ENCODE results near the gene CYFIP2. TPM values are rescaled to one million over a fixed set of nuclear protein-coding genes. Genes with fewer than 3 reads are reported as not detected.

Gene CYFIP2
- total RNA-seq, 4 donors from 2014 or later, result 46.5 to 155 (median 57.2) TPM

DNA sequence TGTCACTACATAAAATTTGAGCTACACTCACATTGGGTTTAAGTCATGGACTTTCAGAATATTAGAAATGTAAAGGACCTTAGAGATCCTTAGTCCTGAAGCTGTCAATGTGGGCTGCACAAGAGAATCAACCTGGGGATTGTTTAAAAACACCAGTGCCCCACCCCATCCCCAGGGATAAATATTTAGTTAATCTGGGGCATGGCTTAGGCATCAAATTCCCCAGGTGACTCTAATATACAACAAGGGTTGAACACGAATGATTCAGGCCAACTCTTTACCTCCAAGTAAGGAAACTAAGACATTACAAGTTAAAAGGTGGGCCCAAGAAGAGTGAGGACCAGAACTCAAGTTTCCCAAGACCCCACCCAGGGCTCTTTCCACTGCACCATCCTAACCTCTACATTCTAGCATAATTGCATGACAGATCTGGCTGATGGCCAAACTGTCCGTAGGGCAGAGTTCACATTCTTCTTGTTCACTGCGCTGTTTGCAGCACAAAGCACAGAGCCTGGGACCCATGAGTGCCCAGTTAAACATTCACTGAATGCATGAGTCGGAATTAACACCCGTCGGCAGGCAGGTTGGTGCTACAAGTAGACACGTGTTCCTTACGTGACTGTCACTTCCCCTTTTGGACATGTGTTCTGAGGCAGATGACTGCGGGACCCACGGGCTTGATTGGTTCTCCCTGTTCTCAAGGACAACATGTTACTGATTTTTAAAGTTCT is 25.2 kb downstream of the CYFIP2 start:
- Histone ChIP-seq H3K27me3 (no peaks in the 10 kb centered on the region), H3K27ac (peak overlapping the region in 2 of 4 donors; percentile 30 to 53), H3K36me3 (peaks cover 0 to 5% (median 0%) of the 10 kb centered on the region in 3 donors), H3K4me3 (no peak overlapping the region), H3K9me3 (no peaks in the 10 kb centered on the region), H3K4me1 (peaks cover 0 to 12% (median 4%) of the 10 kb centered on the region in 4 donors)
- no peak for TF ChIP-seq POLR2A (IDR thresholded peaks at IDR 0.05)
- TF ChIP-seq, protein P1, sequence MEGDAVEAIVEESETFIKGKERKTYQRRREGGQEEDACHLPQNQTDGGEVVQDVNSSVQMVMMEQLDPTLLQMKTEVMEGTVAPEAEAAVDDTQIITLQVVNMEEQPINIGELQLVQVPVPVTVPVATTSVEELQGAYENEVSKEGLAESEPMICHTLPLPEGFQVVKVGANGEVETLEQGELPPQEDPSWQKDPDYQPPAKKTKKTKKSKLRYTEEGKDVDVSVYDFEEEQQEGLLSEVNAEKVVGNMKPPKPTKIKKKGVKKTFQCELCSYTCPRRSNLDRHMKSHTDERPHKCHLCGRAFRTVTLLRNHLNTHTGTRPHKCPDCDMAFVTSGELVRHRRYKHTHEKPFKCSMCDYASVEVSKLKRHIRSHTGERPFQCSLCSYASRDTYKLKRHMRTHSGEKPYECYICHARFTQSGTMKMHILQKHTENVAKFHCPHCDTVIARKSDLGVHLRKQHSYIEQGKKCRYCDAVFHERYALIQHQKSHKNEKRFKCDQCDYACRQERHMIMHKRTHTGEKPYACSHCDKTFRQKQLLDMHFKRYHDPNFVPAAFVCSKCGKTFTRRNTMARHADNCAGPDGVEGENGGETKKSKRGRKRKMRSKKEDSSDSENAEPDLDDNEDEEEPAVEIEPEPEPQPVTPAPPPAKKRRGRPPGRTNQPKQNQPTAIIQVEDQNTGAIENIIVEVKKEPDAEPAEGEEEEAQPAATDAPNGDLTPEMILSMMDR (IDR thresholded peaks at IDR 0.05), result no peak
- DNase-seq, result peak; percentile 77 to 90 (median 81)

GRCh38 chr5:157292599-157292998 is 26.7 kb downstream of the CYFIP2 start:
- no peak overlapping the region for H3K4me3 ChIP-seq
- H3K36me3 ChIP-seq, result no peaks in the 10 kb centered on the region
- H3K9me3 ChIP-seq, result no peaks in the 10 kb centered on the region
- no peak for DNase-seq
- TF ChIP-seq POLR2A (IDR thresholded peaks at IDR 0.05), result no peak
- TF ChIP-seq, protein P1 (IDR thresholded peaks at IDR 0.05), result no peak
- H3K4me1 ChIP-seq, result peaks cover 0 to 12% (median 4%) of the 10 kb centered on the region in 4 donors
- no peaks in the 10 kb centered on the region for H3K27me3 ChIP-seq
- no peak overlapping the region for H3K27ac ChIP-seq

DNA sequence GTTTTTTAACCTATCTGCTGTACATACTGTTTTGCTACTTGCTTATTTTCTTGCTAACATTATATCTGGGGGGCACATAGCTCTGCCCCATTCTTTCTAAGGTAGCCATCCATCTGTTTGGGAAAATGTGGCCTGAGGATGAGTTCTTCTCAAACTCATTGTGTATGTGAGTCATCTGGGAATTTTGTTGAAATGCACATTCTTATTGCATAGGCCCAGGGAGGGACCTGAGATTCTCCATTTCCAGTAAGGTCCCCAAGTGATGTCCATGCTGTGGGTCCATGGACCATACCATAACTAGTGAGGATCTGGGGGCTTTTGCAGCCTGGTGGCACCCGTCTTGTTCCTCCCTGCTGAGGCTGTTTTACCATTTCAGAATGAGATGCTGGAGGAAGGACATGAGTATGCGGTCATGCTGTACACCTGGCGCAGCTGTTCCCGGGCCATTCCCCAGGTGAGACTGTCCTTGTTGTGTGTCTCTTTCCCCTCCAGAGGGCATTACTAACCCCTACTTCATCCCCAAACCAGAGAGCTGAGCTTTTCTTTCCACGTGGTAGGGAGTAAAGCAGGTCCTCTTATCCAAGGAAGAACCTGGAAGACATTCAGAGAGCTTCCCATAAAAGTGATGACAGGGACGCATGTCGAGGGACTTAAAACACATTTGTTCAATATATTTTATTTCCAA is 28.6 kb downstream of the CYFIP2 start:
- Histone ChIP-seq H3K4me3 (no peak overlapping the region), H3K27me3 (no peaks in the 10 kb centered on the region), H3K9me3 (no peaks in the 10 kb centered on the region), H3K27ac (no peak overlapping the region), H3K36me3 (no peaks in the 10 kb centered on the region), H3K4me1 (peaks cover 0 to 12% (median 4%) of the 10 kb centered on the region in 4 donors)
- DNase-seq, result no peak
- TF ChIP-seq POLR2A (IDR thresholded peaks at IDR 0.05), result no peak
- TF ChIP-seq, protein P1 (IDR thresholded peaks at IDR 0.05), result no peak

DNA sequence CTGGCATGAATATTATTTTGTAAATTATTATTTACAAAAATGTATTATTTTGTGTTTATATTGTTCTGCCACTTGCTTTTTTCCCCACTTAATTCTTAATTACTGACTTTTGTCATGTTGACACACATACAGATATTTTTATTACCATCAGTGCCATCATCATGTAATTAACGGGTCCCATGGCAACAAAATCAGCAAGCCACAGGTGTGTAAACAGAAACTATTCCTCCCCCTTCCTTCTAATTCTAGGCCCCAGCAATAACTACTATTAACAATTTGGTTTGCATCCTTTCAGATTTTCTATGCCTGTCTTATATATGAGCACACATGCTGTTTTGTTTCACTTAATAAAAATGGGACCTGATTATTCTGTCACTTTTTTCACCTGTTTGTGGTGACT is 29.3 kb downstream of the CYFIP2 start:
- no peaks in the 10 kb centered on the region for H3K36me3 ChIP-seq
- no peak for TF ChIP-seq POLR2A (IDR thresholded peaks at IDR 0.05)
- TF ChIP-seq, protein P1 (IDR thresholded peaks at IDR 0.05), result no peak
- no peak overlapping the region for H3K27ac ChIP-seq
- no peaks in the 10 kb centered on the region for H3K9me3 ChIP-seq
- H3K4me1 ChIP-seq, result peaks cover 0 to 12% (median 4%) of the 10 kb centered on the region in 4 donors
- DNase-seq, result no peak
- no peaks in the 10 kb centered on the region for H3K27me3 ChIP-seq
- no peak overlapping the region for H3K4me3 ChIP-seq

DNA sequence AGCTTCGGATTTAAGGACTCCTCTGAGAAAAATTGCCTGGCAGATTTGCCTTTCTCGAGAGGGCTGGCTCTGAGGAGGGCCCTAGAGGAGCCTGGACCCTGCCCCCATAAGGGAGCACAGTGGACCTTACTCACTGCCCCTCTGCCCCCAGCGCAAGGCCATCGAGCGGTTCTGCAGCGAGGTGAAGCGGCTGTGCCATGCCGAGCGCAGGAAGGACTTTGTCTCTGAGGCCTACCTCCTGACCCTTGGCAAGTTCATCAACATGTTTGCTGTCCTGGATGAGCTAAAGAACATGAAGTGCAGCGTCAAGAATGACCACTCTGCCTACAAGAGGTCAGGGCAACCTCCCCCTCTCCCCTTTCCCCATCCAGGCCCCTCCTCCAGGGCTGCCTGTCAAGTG is 34.6 kb downstream of the CYFIP2 start:
- no peaks in the 10 kb centered on the region for H3K36me3 ChIP-seq
- no peak overlapping the region for H3K27ac ChIP-seq
- no peaks in the 10 kb centered on the region for H3K27me3 ChIP-seq
- no peak for TF ChIP-seq POLR2A (IDR thresholded peaks at IDR 0.05)
- TF ChIP-seq, protein P1 (IDR thresholded peaks at IDR 0.05), result no peak
- DNase-seq, result no peak
- peaks cover 0 to 6% (median under 1%) of the 10 kb centered on the region in 4 donors for H3K4me1 ChIP-seq
- H3K4me3 ChIP-seq, result no peak overlapping the region
- H3K9me3 ChIP-seq, result no peaks in the 10 kb centered on the region

Measured in Peyer's patch (tissue), 4 donors.